ENCODE measurements around the gene MAP2K2.
A peak's percentile ranks its signal among the peaks of the same experiment; 100 is the strongest.

DNA sequence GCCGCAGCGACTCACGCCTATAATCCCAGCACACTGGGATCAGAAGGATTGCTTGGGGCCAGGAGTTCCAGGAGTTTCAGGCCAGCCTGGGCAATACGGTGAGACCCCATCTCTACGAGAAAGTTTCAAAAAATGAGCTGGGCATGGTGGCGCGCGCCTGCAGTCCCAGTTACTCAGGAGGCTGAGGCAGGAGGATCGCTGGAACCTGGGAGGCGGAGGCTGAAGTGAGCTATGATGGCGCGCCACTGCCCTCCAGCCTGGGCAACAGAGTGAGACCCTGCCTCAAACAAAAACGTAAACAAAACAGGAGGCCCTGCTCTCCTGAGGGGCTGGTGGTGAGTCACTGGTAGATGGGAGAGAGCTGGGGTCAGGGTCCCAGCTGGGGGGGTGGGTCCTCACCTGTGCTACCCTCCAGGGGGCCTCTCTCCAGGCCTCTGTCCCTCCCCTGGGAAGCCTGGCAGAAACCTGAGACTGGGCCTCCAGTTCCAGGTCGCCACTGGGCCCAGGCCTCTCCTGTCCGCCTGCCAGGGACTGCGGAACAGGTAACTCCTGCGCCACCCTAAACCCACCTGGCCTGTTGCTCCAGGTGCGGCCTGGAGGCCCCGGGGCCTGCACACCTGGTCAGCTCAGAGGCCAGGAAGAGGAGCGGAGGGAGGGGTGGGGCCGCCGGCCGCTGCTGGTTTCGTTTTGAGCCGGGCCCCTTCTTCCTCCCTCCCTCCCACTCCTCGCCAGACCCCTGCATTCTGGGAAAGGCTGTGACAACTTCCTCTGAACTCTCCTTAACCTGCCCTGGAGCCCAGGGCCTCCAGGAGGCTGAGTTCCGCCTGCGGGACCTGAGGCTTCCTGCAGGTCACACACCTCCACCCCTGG is 40.0 kb downstream of the MAP2K2 start:
- peak in 2 of 3 donors; percentile 18 to 30 for TF ChIP-seq POLR2AphosphoS5 (IDR thresholded peaks at IDR 0.05)
- TF ChIP-seq, protein P1, sequence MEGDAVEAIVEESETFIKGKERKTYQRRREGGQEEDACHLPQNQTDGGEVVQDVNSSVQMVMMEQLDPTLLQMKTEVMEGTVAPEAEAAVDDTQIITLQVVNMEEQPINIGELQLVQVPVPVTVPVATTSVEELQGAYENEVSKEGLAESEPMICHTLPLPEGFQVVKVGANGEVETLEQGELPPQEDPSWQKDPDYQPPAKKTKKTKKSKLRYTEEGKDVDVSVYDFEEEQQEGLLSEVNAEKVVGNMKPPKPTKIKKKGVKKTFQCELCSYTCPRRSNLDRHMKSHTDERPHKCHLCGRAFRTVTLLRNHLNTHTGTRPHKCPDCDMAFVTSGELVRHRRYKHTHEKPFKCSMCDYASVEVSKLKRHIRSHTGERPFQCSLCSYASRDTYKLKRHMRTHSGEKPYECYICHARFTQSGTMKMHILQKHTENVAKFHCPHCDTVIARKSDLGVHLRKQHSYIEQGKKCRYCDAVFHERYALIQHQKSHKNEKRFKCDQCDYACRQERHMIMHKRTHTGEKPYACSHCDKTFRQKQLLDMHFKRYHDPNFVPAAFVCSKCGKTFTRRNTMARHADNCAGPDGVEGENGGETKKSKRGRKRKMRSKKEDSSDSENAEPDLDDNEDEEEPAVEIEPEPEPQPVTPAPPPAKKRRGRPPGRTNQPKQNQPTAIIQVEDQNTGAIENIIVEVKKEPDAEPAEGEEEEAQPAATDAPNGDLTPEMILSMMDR (IDR thresholded peaks at IDR 0.05) = no peak
- no peak for TF ChIP-seq POLR2A (IDR thresholded peaks at IDR 0.05)
